ENCODE measurements around the gene SOX18. TPM values are rescaled to one million over a fixed set of nuclear protein-coding genes. Genes with fewer than 3 reads are reported as not detected.
A peak's percentile ranks its signal among the peaks of the same experiment; 100 is the strongest.

Gene SOX18
- total and polyA plus RNA-seq, 10 donors: 7.3 to 63.1 (median 23.9) TPM

DNA sequence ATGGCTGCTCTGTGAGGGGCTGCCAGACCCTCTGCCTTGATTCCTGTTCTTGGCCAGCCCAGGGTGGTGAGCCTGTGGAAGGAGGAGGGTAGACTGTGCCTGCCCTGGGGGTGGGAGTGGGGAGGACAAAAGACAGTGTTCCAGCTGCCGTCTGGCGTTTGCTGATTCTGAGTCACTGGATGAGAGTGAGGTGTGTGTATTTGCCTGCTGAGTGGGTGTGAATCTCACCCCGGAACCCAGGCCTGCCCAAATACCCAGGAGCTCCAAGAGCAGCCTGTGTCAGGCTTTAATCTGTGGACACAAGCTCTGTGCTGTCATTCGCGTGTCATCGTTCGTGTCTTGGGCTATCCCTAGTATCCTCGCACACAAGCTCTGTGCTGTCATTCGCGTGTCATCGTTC, 37.4 kb upstream of the SOX18 start:
- Histone ChIP-seq H3K27ac (no peak overlapping the region), H3K4me3 (no peak overlapping the region), H3K4me1 (peaks cover 11 to 33% (median 31%) of the 10 kb centered on the region in 6 donors), H3K36me3 (no peaks in the 10 kb centered on the region), H3K27me3 (replicated peaks in 1 of 7) (peaks cover 0 to 33% (median 17%) of the 10 kb centered on the region in 7 donors), H3K9me3 (peaks cover 0 to 9% (median 5%) of the 10 kb centered on the region in 8 donors)
- intact Hi-C loops (cut with DNase I; ENCODE audit: low total_unique reads): no loop called here
- 93 to 95% (median 94%) methylated on average over 7 to 11 of the region's 11 CpGs for WGBS, 5 donors
- no peak for DNase-seq
- TF ChIP-seq POLR2A (IDR thresholded peaks at IDR 0.05) (no peak), POLR2AphosphoS5 (IDR thresholded peaks at IDR 0.05) (no peak)
- TF ChIP-seq, protein P1, sequence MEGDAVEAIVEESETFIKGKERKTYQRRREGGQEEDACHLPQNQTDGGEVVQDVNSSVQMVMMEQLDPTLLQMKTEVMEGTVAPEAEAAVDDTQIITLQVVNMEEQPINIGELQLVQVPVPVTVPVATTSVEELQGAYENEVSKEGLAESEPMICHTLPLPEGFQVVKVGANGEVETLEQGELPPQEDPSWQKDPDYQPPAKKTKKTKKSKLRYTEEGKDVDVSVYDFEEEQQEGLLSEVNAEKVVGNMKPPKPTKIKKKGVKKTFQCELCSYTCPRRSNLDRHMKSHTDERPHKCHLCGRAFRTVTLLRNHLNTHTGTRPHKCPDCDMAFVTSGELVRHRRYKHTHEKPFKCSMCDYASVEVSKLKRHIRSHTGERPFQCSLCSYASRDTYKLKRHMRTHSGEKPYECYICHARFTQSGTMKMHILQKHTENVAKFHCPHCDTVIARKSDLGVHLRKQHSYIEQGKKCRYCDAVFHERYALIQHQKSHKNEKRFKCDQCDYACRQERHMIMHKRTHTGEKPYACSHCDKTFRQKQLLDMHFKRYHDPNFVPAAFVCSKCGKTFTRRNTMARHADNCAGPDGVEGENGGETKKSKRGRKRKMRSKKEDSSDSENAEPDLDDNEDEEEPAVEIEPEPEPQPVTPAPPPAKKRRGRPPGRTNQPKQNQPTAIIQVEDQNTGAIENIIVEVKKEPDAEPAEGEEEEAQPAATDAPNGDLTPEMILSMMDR (IDR thresholded peaks at IDR 0.05 in 8 of 11, conservative IDR thresholded peaks at IDR 0.05 in 3 of 11): no peak

DNA sequence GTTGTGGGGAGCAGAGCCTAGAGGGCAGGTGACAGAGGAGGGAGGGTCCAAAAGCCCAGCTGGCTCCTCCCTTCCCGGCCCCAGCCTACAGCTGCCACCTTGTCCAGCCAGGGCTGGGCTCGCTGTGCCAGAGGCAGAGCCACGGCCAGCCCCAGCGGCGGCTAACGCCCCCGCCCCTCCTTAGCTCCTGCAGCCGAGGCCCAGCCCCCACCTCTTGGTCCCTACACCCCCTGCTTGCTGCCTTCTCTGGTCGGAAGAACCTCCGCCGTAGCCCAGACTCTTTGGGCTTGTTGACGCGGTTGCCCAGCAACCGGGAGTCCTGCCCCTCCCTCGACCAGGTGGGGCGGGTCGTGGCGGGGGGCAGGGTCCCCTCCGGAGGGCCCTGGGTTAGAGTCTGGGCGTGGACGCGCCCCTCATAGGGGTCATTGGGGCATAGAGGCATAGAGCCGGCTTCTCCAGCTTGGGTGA, 35.3 kb upstream of the SOX18 start:
- Histone ChIP-seq H3K27ac (no peak overlapping the region), H3K36me3 (no peaks in the 10 kb centered on the region), H3K4me1 (peaks cover 11 to 51% (median 48%) of the 10 kb centered on the region in 6 donors), H3K4me3 (peak overlapping the region in 1 of 8 donors; percentile 88), H3K9me3 (peaks cover 0 to 9% (median 5%) of the 10 kb centered on the region in 8 donors), H3K27me3 (replicated peaks in 1 of 7) (peaks cover 0 to 33% (median 17%) of the 10 kb centered on the region in 7 donors)
- TF ChIP-seq POLR2AphosphoS5 (IDR thresholded peaks at IDR 0.05) (no peak), POLR2A (IDR thresholded peaks at IDR 0.05) (no peak)
- TF ChIP-seq, protein P1 (IDR thresholded peaks at IDR 0.05 in 8 of 11, conservative IDR thresholded peaks at IDR 0.05 in 3 of 11): no peak
- 13 to 33% (median 15%) methylated on average over 3 to 23 of the region's 23 CpGs for WGBS, 5 donors
- intact Hi-C loops (cut with DNase I; ENCODE audit: low total_unique reads): loop anchor here (5.0 kb wide), 1 partner anchor 38 kb away; no protein-coding TSS in a partner anchor
- DNase-seq: no peak

DNA sequence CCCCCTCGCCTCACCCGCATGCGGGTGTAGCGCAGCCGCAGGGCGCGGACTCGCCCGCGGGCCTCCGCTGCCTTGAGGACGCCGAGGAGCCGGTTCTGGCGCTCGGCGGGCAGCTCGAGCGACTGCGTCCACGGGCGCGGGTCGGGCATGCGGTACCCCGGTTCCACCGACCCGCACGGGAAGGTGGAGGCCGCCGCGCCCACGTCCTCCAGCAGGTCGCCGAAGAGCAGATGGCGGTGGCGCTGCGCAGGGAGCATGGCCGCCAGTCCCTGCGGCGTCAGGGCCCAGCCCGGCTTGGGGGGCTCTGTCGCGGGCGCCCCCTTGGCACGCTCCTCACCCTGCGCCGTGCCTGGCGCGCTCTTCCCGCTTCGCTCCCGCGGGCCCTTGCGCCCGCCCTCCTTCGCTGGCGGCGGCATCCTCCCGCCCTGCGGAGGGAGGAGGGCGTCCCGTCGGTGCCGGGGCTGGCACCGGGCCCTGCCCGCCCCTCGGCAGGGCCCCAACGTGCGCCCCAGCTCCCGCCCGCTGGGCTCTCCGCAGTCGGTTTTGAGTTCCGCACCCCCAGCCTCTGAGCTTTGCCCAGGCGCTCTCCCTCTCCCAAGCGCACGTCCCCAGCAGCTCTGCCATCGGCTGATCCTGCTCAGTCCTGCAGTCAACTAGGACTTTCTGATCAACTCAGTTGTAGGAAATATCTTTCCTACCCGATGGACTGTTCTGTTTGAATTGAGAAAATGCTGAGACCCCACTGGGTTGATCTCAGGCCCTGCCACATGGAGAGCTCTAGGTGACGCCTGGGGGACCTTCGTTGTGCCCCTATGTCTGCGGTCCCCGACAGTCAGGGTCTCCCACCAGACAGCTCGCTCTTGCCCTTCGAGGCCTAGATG, 34.6 kb upstream of the SOX18 start, which contains the start of gene LKAAEAR1:
Gene LKAAEAR1, minus strand, starts transcription at position 595 of the 881 bp plus-strand sequence. Its CDS starts 179 bp downstream, at position 416.
- Histone ChIP-seq H3K27me3 (replicated peaks in 1 of 7) (peaks cover 0 to 33% (median 17%) of the 10 kb centered on the region in 7 donors), H3K9me3 (peaks cover 0 to 9% (median 5%) of the 10 kb centered on the region in 8 donors), H3K36me3 (no peaks in the 10 kb centered on the region), H3K27ac (peak within 1 kb of the TSS in 3 of 8 donors; percentile 47 to 93 (median 62)), H3K4me3 (peak within 1 kb of the TSS; percentile 22 to 88 (median 60)), H3K4me1 (peaks cover 11 to 53% (median 49%) of the 10 kb centered on the region in 6 donors)
- WGBS, 5 donors: 1 to 2% (median 2%) methylated on average over 28 to 86 of the region's 86 CpGs
- intact Hi-C loops (cut with DNase I; ENCODE audit: low total_unique reads): loop anchor here (5.0 kb wide), 1 partner anchor 38 kb away; no protein-coding TSS in a partner anchor
- no peak for DNase-seq
- TF ChIP-seq, protein P1 (IDR thresholded peaks at IDR 0.05 in 8 of 11, conservative IDR thresholded peaks at IDR 0.05 in 3 of 11): peak in 1 of 11 experiments; percentile 3
- TF ChIP-seq POLR2A (IDR thresholded peaks at IDR 0.05) (no peak), POLR2AphosphoS5 (IDR thresholded peaks at IDR 0.05) (peak in 1 of 3 donors; percentile 4)

Measured in spleen (tissue), 11 donors.